ENCODE measurements around the gene MDFIC.
"Not testable (repeated sequence)": the region's sequence is repeated elsewhere in the genome, so short reads cannot be mapped to it uniquely, and the experiment has no call there.

The MDFIC gene

GRCh38 chr7:114922026-114922651 is at the start of gene MDFIC:
Gene MDFIC, plus strand, starts transcription at chr7:114922094. Its CDS starts 940 bp downstream, at chr7:114923034.
- DNase-seq (ENCODE audit: low read depth in 1 of 2, low spot score in 1 of 2) = peak; percentile 26 to 61

- DNase-seq (ENCODE audit: low read depth in 1 of 2, low spot score in 1 of 2) = no peak
Measured at GRCh38 chr7:114874170-114874569, 47.7 kb upstream of the MDFIC start.

- DNase-seq (ENCODE audit: low read depth in 1 of 2, low spot score in 1 of 2) = no peak
Measured at GRCh38 chr7:114875186-114875585, 46.7 kb upstream of the MDFIC start.

GRCh38 chr7:114879554-114879953 is 42.3 kb upstream of the MDFIC start:
- DNase-seq (ENCODE audit: low read depth in 1 of 2, low spot score in 1 of 2) = no peak

- no peak for DNase-seq (ENCODE audit: low read depth in 1 of 2, low spot score in 1 of 2)
Measured at GRCh38 chr7:114885836-114886235, 36.1 kb upstream of the MDFIC start.

- no peak for DNase-seq (ENCODE audit: low read depth in 1 of 2, low spot score in 1 of 2)
Measured at GRCh38 chr7:114886241-114886640, 35.7 kb upstream of the MDFIC start.

- not testable (repeated sequence) for DNase-seq (ENCODE audit: low read depth in 1 of 2, low spot score in 1 of 2)
Measured at GRCh38 chr7:114889116-114889515, 32.8 kb upstream of the MDFIC start.

GRCh38 chr7:114889646-114890285 is 32.1 kb upstream of the MDFIC start:
- no peak for DNase-seq (ENCODE audit: low read depth in 1 of 2, low spot score in 1 of 2)

- DNase-seq (ENCODE audit: low read depth in 1 of 2, low spot score in 1 of 2) = no peak
Measured at GRCh38 chr7:114890561-114890960, 31.3 kb upstream of the MDFIC start.

GRCh38 chr7:114900127-114900526 is 21.8 kb upstream of the MDFIC start:
- DNase-seq (ENCODE audit: low read depth in 1 of 2, low spot score in 1 of 2) = no peak

GRCh38 chr7:114901771-114902170 is 20.1 kb upstream of the MDFIC start:
- DNase-seq (ENCODE audit: low read depth in 1 of 2, low spot score in 1 of 2) = no peak

GRCh38 chr7:114903131-114903530 is 18.8 kb upstream of the MDFIC start:
- DNase-seq (ENCODE audit: low read depth in 1 of 2, low spot score in 1 of 2) = no peak

GRCh38 chr7:114910787-114911186 is 11.1 kb upstream of the MDFIC start:
- no peak for DNase-seq (ENCODE audit: low read depth in 1 of 2, low spot score in 1 of 2)

GRCh38 chr7:114911411-114911810 is 10.5 kb upstream of the MDFIC start:
- DNase-seq (ENCODE audit: low read depth in 1 of 2, low spot score in 1 of 2) = no peak

- peak in 1 of 2 donors; percentile 10 for DNase-seq (ENCODE audit: low read depth in 1 of 2, low spot score in 1 of 2)
Measured at GRCh38 chr7:114916261-114916892, 5.5 kb upstream of the MDFIC start.

- no peak for DNase-seq (ENCODE audit: low read depth in 1 of 2, low spot score in 1 of 2)
Measured at GRCh38 chr7:114917211-114917839, 4.6 kb upstream of the MDFIC start.

- no peak for DNase-seq (ENCODE audit: low read depth in 1 of 2, low spot score in 1 of 2)
Measured at GRCh38 chr7:114919587-114919986, 2.3 kb upstream of the MDFIC start.

- DNase-seq (ENCODE audit: low read depth in 1 of 2, low spot score in 1 of 2) = no peak
Measured at GRCh38 chr7:114921631-114922025, 266 bp upstream of the MDFIC start.

- peak; percentile 15 to 33 for DNase-seq (ENCODE audit: low read depth in 1 of 2, low spot score in 1 of 2)
Measured at GRCh38 chr7:114922652-114923402, 933 bp downstream of the MDFIC start.

GRCh38 chr7:114923403-114923713 is 1.5 kb downstream of the MDFIC start:
- DNase-seq (ENCODE audit: low read depth in 1 of 2, low spot score in 1 of 2) = no peak

- DNase-seq (ENCODE audit: low read depth in 1 of 2, low spot score in 1 of 2) = no peak
Measured at GRCh38 chr7:114924038-114924712, 2.3 kb downstream of the MDFIC start.

All from stimulated activated CD4-positive, alpha-beta T cell treated with anti-CD3 and anti-CD28 coated beads, Interleukin-15, amount 100 ng/mL, for 1 hour (primary cell).